ENCODE data around the gene DPYSL5. TPM values are rescaled to one million over a fixed set of nuclear protein-coding genes. Genes with fewer than 3 reads are reported as not detected.

The DPYSL5 gene
- total RNA-seq, 2 donors from 2014 or later, result not detected

- intact Hi-C loops (cut with DNase I), result no loop called here
- no peaks in the 10 kb centered on the region for H3K36me3 ChIP-seq (replicated peaks in 1 of 2; ENCODE audit: insufficient read depth in 1 of 2, low read depth in 2 of 2)
- TF ChIP-seq POLR2A (IDR thresholded peaks at IDR 0.05) (no peak), CTCF (IDR thresholded peaks at IDR 0.05) (no peak)
- no peak overlapping the region for H3K27ac ChIP-seq
- H3K9me3 ChIP-seq, result no peaks in the 10 kb centered on the region
- H3K27me3 ChIP-seq, result no peaks in the 10 kb centered on the region
- no peak for DNase-seq
- WGBS, 2 donors, result 64 to 68% methylated on average over 7 of the region's 7 CpGs
- ATAC-seq, result no peak
- H3K4me3 ChIP-seq, result no peak overlapping the region
- H3K4me1 ChIP-seq, result no peaks in the 10 kb centered on the region
Measured at GRCh38 chr2:26864646-26865045, 16.7 kb downstream of the DPYSL5 start.

GRCh38 chr2:26870585-26871095 is 22.7 kb downstream of the DPYSL5 start:
- TF ChIP-seq CTCF (IDR thresholded peaks at IDR 0.05), result no peak
- H3K27me3 ChIP-seq, result no peaks in the 10 kb centered on the region
- no peak overlapping the region for H3K27ac ChIP-seq
- no peaks in the 10 kb centered on the region for H3K36me3 ChIP-seq (replicated peaks in 1 of 2; ENCODE audit: insufficient read depth in 1 of 2, low read depth in 2 of 2)
- ATAC-seq, result no peak
- intact Hi-C loops (cut with DNase I), result no loop called here
- no peak overlapping the region for H3K4me3 ChIP-seq
- DNase-seq, result no peak
- H3K4me1 ChIP-seq, result no peaks in the 10 kb centered on the region
- WGBS, 2 donors, result 78 to 82% methylated on average over 4 of the region's 4 CpGs
- H3K9me3 ChIP-seq, result no peaks in the 10 kb centered on the region

GRCh38 chr2:26873286-26873983 is 25.5 kb downstream of the DPYSL5 start:
- ATAC-seq, result peak; percentile 45

GRCh38 chr2:26874514-26874913 is 26.6 kb downstream of the DPYSL5 start:
- Histone ChIP-seq H3K27me3 (no peaks in the 10 kb centered on the region), H3K9me3 (no peaks in the 10 kb centered on the region), H3K4me1 (no peaks in the 10 kb centered on the region), H3K36me3 (replicated peaks in 1 of 2; ENCODE audit: insufficient read depth in 1 of 2, low read depth in 2 of 2) (no peaks in the 10 kb centered on the region), H3K27ac (no peak overlapping the region), H3K4me3 (no peak overlapping the region)
- TF ChIP-seq CTCF (IDR thresholded peaks at IDR 0.05), result no peak
- intact Hi-C loops (cut with DNase I), result no loop called here
- DNase-seq (no peak), ATAC-seq (no peak)
- WGBS, 2 donors, result 68 to 80% methylated on average over 2 of the region's 2 CpGs

More at GRCh38 chr2:26873286-26873983, 25.5 kb downstream of the DPYSL5 start:
- TF ChIP-seq CTCF (IDR thresholded peaks at IDR 0.05) (no peak), POLR2A (IDR thresholded peaks at IDR 0.05) (no peak)
- Histone ChIP-seq H3K4me3 (no peak overlapping the region), H3K27ac (no peak overlapping the region), H3K27me3 (no peaks in the 10 kb centered on the region), H3K4me1 (no peaks in the 10 kb centered on the region), H3K9me3 (no peaks in the 10 kb centered on the region), H3K36me3 (replicated peaks in 1 of 2; ENCODE audit: insufficient read depth in 1 of 2, low read depth in 2 of 2) (no peaks in the 10 kb centered on the region)
- 47 to 56% methylated on average over 6 of the region's 6 CpGs for WGBS, 2 donors
- intact Hi-C loops (cut with DNase I), result no loop called here
- DNase-seq, result no peak

GRCh38 chr2:26875065-26875634 is 27.2 kb downstream of the DPYSL5 start:
- H3K4me3 ChIP-seq, result no peak overlapping the region
- no peak overlapping the region for H3K27ac ChIP-seq
- intact Hi-C loops (cut with DNase I), result no loop called here
- no peak for DNase-seq
- H3K27me3 ChIP-seq, result no peaks in the 10 kb centered on the region
- no peaks in the 10 kb centered on the region for H3K4me1 ChIP-seq
- TF ChIP-seq CTCF (IDR thresholded peaks at IDR 0.05) (no peak), POLR2A (IDR thresholded peaks at IDR 0.05) (no peak)
- no peaks in the 10 kb centered on the region for H3K36me3 ChIP-seq (replicated peaks in 1 of 2; ENCODE audit: insufficient read depth in 1 of 2, low read depth in 2 of 2)
- ATAC-seq, result no peak
- H3K9me3 ChIP-seq, result no peaks in the 10 kb centered on the region
- 79 to 85% methylated on average over 4 of the region's 4 CpGs for WGBS, 2 donors

Measured in body of pancreas (tissue), 4 donors.